GM12873 (cell line): ENCODE measurements around the gene ANAPC2.

Experiments used
- CTCF ChIP-seq: IDR thresholded peaks from 2 replicates; pipeline ENCODE4 v1.5.1; 2012; ENCODE audit warnings: low read depth, mild to moderate bottlenecking, moderate library complexity, low read length, control low read depth; ENCODE audit not compliant: insufficient read depth; ENCODE audit errors: missing control alignments

ANAPC2 gene

DNA sequence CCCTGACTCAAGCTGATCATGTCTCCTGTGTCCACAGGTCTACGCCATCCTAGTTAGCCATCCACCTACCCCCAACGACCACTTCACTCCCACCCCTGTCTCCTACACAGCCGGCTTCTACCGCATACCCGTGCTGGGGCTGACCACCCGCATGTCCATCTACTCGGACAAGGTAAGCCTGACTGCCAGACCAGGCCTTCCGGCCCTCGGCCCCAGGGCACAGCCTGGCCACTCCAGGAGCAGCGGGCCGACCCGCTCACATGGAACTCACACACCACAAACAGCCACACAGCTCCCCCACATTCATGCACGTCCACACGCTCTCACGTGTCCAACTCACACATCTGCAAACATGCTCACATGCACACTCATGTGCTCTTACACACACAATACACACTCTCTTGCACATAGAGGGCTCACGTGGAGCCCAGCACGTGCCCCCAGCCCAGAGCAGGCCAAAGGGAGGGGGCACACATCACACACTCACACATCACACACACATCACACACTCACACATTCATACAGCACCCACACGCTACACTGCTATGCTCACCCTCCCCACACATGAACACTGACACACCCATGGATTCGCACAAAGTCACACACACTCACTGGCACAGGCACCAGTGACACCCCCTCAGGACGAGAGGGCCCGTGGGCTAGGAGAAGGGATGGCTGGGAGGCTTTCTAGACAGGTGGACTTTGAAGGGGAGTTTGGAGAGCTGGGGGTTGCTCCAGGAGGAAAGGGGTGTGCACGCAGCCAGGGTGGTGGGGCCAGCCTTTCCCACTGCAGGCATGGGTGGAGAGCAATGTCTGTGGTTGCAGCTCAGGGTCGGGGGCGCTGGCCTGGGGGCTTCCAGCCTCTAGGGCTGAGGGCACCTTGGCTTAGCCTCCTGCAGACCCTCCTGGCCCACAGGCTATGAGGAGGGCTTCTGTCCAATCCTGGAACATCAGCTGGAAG lies 46.1 kb downstream of the ANAPC2 start:
- TF ChIP-seq CTCF: no peak

DNA sequence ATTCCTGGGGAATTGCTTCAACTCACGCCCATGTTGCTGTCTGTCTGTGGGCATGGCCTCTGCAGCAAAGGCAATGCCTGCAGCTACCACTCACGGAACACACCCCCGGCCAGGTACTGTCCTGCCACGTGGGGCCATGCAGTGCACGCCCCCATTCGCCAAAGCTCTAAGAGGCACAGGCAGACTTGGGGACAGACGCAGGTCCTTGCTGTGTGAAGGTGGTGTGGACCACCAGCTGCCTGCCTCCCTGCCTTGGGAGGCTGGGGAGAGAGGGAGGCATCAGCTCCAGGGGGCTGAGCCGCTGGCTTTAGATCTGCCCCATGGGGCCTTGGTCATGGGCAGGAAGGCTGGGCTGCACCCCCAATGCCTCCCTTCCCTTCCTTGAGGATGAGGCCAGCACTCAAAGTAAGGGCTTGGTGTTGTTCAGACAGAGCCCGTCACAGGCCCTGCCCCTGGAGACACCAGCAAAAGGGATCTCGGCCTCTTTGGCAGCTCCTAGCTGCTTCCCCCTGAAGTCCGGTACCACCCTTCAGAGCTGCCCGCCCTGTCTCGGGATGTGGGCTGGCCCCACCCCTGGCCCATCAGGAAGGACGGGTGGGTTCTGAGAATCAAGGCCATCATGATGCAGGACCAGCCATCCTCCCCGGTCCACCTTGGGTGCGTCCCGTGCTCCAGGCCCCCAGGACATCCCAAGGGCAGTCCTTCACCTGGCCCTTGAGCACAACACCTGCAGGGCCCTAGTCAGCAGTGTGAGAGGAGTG lies 47.1 kb downstream of the ANAPC2 start:
- TF ChIP-seq CTCF: no peak

- no peak for TF ChIP-seq CTCF
Observed at GRCh38 chr9:137140151-137141012, 48.0 kb downstream of the ANAPC2 start.

DNA sequence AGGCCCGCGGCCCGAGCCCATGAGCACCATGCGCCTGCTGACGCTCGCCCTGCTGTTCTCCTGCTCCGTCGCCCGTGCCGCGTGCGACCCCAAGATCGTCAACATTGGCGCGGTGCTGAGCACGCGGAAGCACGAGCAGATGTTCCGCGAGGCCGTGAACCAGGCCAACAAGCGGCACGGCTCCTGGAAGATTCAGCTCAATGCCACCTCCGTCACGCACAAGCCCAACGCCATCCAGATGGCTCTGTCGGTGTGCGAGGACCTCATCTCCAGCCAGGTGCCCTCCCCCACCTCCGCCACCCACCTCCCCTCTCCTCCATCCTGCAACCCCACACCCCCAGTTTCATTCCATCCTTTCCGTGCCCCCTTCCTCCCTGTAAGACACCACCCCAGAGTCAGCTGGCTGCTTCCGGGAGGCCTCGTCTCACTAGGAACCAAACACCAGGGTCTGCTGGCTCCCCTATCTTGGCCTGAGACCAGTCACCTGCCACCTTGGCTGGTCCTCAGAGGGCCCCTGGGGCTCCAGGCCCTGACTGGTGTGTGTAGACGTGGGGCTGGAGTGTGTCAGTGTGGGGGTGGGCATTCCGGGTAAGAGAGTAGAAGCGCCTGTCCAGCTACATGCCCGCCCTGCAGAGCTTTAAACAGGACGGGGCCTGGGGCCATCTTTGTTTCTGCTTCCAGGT lies 48.8 kb downstream of the ANAPC2 start:
- no peak for TF ChIP-seq CTCF

- no peak for TF ChIP-seq CTCF
Observed at GRCh38 chr9:137138722-137139467, 49.5 kb downstream of the ANAPC2 start, which contains the start of gene GRIN1. Gene GRIN1 (plus strand): TSS chr9:137139154. CDS start chr9:137139487, 333 bp downstream.

DNA sequence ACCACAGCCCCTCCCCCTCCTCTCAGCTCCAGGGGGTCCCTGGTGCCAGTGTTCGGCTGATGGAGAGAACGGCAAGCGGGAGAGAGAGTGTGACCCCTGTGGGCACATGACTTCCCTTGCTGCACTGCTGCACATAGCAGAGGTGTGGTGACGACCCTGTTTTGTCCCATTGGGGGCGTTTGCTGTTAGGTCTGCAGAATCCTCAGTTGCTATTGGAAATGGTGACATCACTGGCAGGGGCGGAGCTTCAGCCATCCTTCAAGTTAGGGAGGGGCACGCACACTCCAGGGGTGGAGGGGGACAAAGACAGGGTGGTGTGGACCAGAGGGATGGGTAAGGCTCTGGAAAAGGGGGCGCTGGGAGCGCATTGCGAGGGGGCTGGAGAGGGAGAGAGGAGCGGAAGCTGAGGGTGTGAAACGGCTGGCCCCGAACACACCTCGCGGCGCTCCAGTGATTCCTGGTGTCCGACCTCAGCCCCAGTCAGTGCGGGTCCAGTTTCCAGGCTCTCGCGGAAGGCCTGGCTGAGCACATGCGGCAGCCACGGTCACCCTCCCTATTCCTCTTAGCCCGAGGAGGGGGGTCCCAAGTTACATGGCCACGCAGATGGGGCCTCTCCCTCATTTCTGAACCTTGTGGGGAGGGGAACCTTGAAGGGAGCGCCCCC lies 50.2 kb downstream of the ANAPC2 start:
- no peak for TF ChIP-seq CTCF
